ENCODE data around the gene FGB. TPM values are rescaled to one million over a fixed set of nuclear protein-coding genes. Genes with fewer than 3 reads are reported as not detected.

FGB gene
- total and polyA plus RNA-seq, 2 of the 13 experiments (the other 11 are each of a cell fraction or from before 2014, with no cell fraction given): 226 to 784 TPM

- WGBS (ENCODE audit: low lambda C conversion rate): 54% methylated on average over 7 of the region's 7 CpGs
- ChIA-PET POLR2A (interaction anchor here (0.9 to 16.0 kb wide), 6 partner anchors 8 to 29 kb away, joined by 5 to 468 read pairs (median 30); partner anchors contain the start of gene FGG), CTCF (ENCODE audit: low intra/inter-chr PET ratio, low total read pairs) (no interaction called here)
- H4K20me1 ChIP-seq (ENCODE audit: insufficient read depth, low read length): no peaks in the 10 kb centered on the region
- no peak for ATAC-seq
- DNase-seq (ENCODE audit: low spot score): no peak
- TSS peak; percentile 42 for BruUV-seq (replicated peaks)
- no peak for FAIRE-seq
- H3K4me2 ChIP-seq (ENCODE audit: low read depth, low read length): peak overlapping the region; percentile 90
- peak overlapping the region; percentile 63; the same call in 1 of the 2 replicates for H3K9ac ChIP-seq (ENCODE audit: insufficient read depth, low read depth, low read length)
- in situ Hi-C loops (cut with HindIII; ENCODE audit: extremely low pct_ligation_motif_present, low pct_unique_long_range_greater_than_20kb): no loop called here
- H3K27me3 ChIP-seq (ENCODE audit: control insufficient read depth in 1 of 2, insufficient read depth in 2 of 2, low read length in 2 of 2): no peaks in the 10 kb centered on the region
- intact Hi-C loops (cut with micrococcal nuclease; ENCODE audit: unreplicated experiment): loop anchor here (1.0 to 2.0 kb wide), 4 partner anchors 9 to 29 kb away; no protein-coding TSS in a partner anchor
- H3K36me3 ChIP-seq (replicated peaks in 1 of 2; ENCODE audit: control insufficient read depth in 1 of 2, insufficient read depth in 2 of 2, low read length in 2 of 2): peaks cover 3 to 26% of the 10 kb centered on the region in 2 experiments
- H3K4me1 ChIP-seq (ENCODE audit: insufficient read depth, low read length): peaks cover 96% of the 10 kb centered on the region
- H3K27ac ChIP-seq (ENCODE audit: extremely low read length, insufficient read depth, low read length): peak overlapping the region; percentile 74
- H3K79me2 ChIP-seq (ENCODE audit: insufficient read depth, low read length): peaks cover 26% of the 10 kb centered on the region
- H3K4me3 ChIP-seq (replicated peaks in 1 of 3; ENCODE audit: insufficient read depth in 1 of 3, low read depth in 2 of 3, low read length in 3 of 3): peak overlapping the region; percentile 62 to 72 (median 68)
- H3K9me3 ChIP-seq (ENCODE audit: low read length): no peaks in the 10 kb centered on the region
- no peak overlapping the region for H2AFZ ChIP-seq (ENCODE audit: low read length)
- TF ChIP-seq ZC3H13 (CRISPR knock-in tag; IDR thresholded peaks at IDR 0.05): peak; percentile 56; the same call in 1 of the 2 replicates
- 0 out of 2 replicates have a peak, but pooled peaks have one; percentile 44 for TF ChIP-seq ZSCAN29 (CRISPR knock-in tag; conservative IDR thresholded peaks at IDR 0.05)
- no peak for TF ChIP-seq EP300 (IDR thresholded peaks at IDR 0.05; ENCODE audit: low read depth in 2 of 2, low read length in 2 of 2)
- no peak for TF ChIP-seq EP300 (CRISPR knock-in tag; IDR thresholded peaks at IDR 0.05; ENCODE audit: borderline replicate concordance)
- TF ChIP-seq U2AF2 (IDR thresholded peaks at IDR 0.05; ENCODE audit: low read depth, low read length): no peak
- peak; percentile 32; the same call in 1 of the 2 replicates for TF ChIP-seq CCDC6 (CRISPR knock-in tag; IDR thresholded peaks at IDR 0.05)
- no peak for TF ChIP-seq ZKSCAN1 (IDR thresholded peaks at IDR 0.05; ENCODE audit: low read length)
- no peak for TF ChIP-seq ATF7 (IDR thresholded peaks at IDR 0.05)
- no peak for TF ChIP-seq ATF7 (CRISPR knock-in tag; IDR thresholded peaks at IDR 0.05)
- TF ChIP-seq ETV6 (CRISPR knock-in tag; conservative IDR thresholded peaks at IDR 0.05): no peak
- no peak for TF ChIP-seq SRSF9 (IDR thresholded peaks at IDR 0.05; ENCODE audit: borderline replicate concordance, insufficient read depth, low read depth, low read length, poor library complexity, severe bottlenecking)
- no peak for TF ChIP-seq RBAK (CRISPR knock-in tag; IDR thresholded peaks at IDR 0.05)
- TF ChIP-seq ZNF207 (IDR thresholded peaks at IDR 0.05; ENCODE audit: borderline replicate concordance): no peak
- TF ChIP-seq ZBTB43 (CRISPR knock-in tag; conservative IDR thresholded peaks at IDR 0.05): no peak
- TF ChIP-seq HDAC1 (CRISPR knock-in tag; IDR thresholded peaks at IDR 0.05): no peak
- TF ChIP-seq ZBTB33 (CRISPR knock-in tag; IDR thresholded peaks at IDR 0.05): no peak
- peak in 1 of 2 experiments; percentile 59; a peak in 1 of 4 replicates for TF ChIP-seq HMGXB4 (CRISPR knock-in tag; IDR thresholded peaks at IDR 0.05; ENCODE audit: borderline replicate concordance in 1 of 2, low read depth in 1 of 2)
- no peak for TF ChIP-seq PLRG1 (conservative IDR thresholded peaks at IDR 0.05)
- no peak for TF ChIP-seq RBM39 (IDR thresholded peaks at IDR 0.05; ENCODE audit: low read depth, low read length, poor library complexity, severe bottlenecking)
Observed at GRCh38 chr4:154589296-154590197, 26.7 kb downstream of the FGB start.
